MCF 10A (cell line): Measurements from ENCODE around the gene HS3ST6. TPM values are rescaled to one million over a fixed set of nuclear protein-coding genes. Genes with fewer than 3 reads are reported as not detected.

Experiments used
- BruUV-seq: library from RNA; stranded (reverse); fragments of 400-500 nt; replicated peaks from 2 replicates; lab custom pipeline; 2021; lab: Mats Ljungman, UMichigan
- CTCF ChIA-PET: fragments of 300-600 bp; sonication (Branson Sonifier 250); formaldehyde crosslinking; extraction: SDS; loops from one replicate; lab custom pipeline; 2021; ENCODE audit warnings: antibody characterized with exemption, inconsistent platforms; lab: Yijun Ruan, JAX
- POLR2A ChIA-PET: fragments of 300-600, 350-650 bp; sonication (Branson Sonifier 250); formaldehyde crosslinking; extraction: SDS; loops from one replicate; lab custom pipeline; 2020; ENCODE audit warnings: antibody characterized with exemption, inconsistent platforms; lab: Yijun Ruan, JAX
- DNase-seq: peaks from one replicate; pipeline ENCODE4 v3.0.0-alpha.2; 2018; ENCODE audit not compliant: unreplicated experiment
- H3K27ac Mint-ChIP-seq: one replicate; pipeline ENCODE4 v1.8.0; 2022; ENCODE audit warnings: mild to moderate bottlenecking, low read depth, mixed read lengths; ENCODE audit not compliant: unreplicated experiment
- H3K27me3 Mint-ChIP-seq: one replicate; pipeline ENCODE4 v1.8.0; 2022; ENCODE audit warnings: mixed read lengths; ENCODE audit not compliant: insufficient read depth, unreplicated experiment
- H3K36me3 Mint-ChIP-seq: one replicate; pipeline ENCODE4 v1.8.0; 2022; ENCODE audit warnings: mild to moderate bottlenecking, moderate library complexity, mixed read lengths; ENCODE audit not compliant: insufficient read depth, unreplicated experiment
- H3K4me1 Mint-ChIP-seq: one replicate; pipeline ENCODE4 v1.8.0; 2022; ENCODE audit warnings: mixed read lengths; ENCODE audit not compliant: insufficient read depth, unreplicated experiment
- H3K4me3 Mint-ChIP-seq: one replicate; pipeline ENCODE4 v1.8.0; 2022; ENCODE audit warnings: mild to moderate bottlenecking, moderate library complexity, mixed read lengths; ENCODE audit not compliant: unreplicated experiment
- H3K9me3 Mint-ChIP-seq: one replicate; pipeline ENCODE4 v1.8.0; 2022; ENCODE audit warnings: mixed read lengths; ENCODE audit not compliant: unreplicated experiment
- intact Hi-C: fragments of 100-400 bp; cut with micrococcal nuclease; formaldehyde crosslinking; loops from 2 replicates; pipeline ENCODE4 v1.14.1; 2022
- total RNA-seq: library from RNA; stranded (reverse); gene quantifications from 2 replicates; pipeline ENCODE4 v1.2.3, GENCODE V29; 2022
- TF ChIP-seq, protein P1 (sequence below): fragments of 200-600 bp; IDR thresholded peaks from one replicate; pipeline ENCODE4 v1.8.0; 2022; ENCODE audit warnings: antibody characterized with exemption, mild to moderate bottlenecking; ENCODE audit not compliant: unreplicated experiment

The HS3ST6 gene
- total RNA-seq, 1 experiment from 2014 or later = not detected

DNA sequence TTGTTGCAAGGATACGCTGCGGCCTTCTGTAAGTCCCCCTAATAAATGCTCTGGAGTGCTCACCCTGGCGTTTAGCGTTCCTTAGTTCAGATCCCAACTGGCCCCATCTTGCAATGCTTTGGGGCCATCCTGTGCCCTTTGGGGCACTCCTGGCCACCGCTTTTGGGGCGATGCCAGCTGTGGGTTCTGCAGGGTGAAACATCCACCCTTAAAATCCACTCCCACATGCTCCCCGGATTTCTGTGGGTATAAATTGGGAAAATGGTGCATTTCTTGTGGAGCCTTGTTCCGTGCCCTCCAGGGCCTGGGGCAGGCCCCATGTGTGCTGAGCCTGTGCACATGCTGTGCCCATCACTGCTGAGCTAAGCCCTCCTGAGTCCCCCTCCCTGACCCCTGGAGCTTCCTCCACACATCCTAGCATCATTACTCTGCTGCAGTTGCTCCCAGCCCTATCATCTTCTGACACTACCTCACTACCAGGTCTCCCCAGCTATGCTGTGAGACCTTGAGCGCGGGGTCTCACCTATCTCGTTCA, 18.8 kb upstream of the HS3ST6 start:
- intact Hi-C loops = no loop called here
- BruUV-seq = no TSS peak
- Mint-ChIP-seq H3K27me3 (no peaks in the 10 kb centered on the region), H3K4me1 (peaks cover 4% of the 10 kb centered on the region), H3K36me3 (peaks cover 22% of the 10 kb centered on the region), H3K4me3 (no peak overlapping the region), H3K9me3 (no peaks in the 10 kb centered on the region), H3K27ac (no peak overlapping the region)
- TF ChIP-seq, protein P1, sequence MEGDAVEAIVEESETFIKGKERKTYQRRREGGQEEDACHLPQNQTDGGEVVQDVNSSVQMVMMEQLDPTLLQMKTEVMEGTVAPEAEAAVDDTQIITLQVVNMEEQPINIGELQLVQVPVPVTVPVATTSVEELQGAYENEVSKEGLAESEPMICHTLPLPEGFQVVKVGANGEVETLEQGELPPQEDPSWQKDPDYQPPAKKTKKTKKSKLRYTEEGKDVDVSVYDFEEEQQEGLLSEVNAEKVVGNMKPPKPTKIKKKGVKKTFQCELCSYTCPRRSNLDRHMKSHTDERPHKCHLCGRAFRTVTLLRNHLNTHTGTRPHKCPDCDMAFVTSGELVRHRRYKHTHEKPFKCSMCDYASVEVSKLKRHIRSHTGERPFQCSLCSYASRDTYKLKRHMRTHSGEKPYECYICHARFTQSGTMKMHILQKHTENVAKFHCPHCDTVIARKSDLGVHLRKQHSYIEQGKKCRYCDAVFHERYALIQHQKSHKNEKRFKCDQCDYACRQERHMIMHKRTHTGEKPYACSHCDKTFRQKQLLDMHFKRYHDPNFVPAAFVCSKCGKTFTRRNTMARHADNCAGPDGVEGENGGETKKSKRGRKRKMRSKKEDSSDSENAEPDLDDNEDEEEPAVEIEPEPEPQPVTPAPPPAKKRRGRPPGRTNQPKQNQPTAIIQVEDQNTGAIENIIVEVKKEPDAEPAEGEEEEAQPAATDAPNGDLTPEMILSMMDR = no peak
- ChIA-PET CTCF (interaction anchor here (0.7 to 1.3 kb wide), 2 partner anchors 15 to 47 kb away, joined by 3 read pairs; partner anchors contain the start of gene GFER), POLR2A (interaction anchor here (0.6 to 3.2 kb wide), 3 partner anchors 27 to 28 kb away, joined by 3 to 12 read pairs (median 7); partner anchors contain the start of gene RPS2)
- no peak for DNase-seq

DNA sequence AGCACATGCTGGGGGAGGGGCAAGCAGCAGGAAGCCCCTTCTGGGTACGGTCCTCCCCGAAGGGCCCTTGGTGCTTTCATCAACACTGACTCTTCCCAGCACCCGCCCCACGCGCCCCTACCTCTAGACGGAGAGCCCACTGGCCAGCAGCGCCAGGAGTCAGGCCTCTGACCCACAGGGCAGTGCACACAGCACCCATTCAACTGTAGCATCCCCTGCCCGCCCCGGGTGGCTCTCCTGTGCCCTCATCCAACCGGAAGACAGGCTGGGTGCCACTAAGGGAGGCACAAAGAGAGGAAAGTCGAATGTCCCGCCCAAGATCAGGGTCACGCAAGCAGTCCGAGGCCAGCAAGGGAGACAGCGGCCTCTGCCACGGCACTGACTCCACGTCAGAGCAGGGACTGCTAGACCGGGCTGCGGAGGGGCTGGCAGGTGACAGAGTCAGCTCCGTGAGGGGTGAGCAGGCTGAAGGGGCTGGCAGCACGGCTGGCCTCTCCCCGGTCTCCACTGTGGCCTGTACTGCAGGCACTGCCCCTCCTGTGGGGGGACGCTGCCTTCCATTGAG, 15.0 kb upstream of the HS3ST6 start:
- CTCF ChIA-PET = interaction anchor here (7.2 kb wide), 1 partner anchor 67 kb away, joined by 105 read pairs; no protein-coding TSS in a partner anchor
- no peaks in the 10 kb centered on the region for H3K4me1 Mint-ChIP-seq
- no peak overlapping the region for H3K4me3 Mint-ChIP-seq
- POLR2A ChIA-PET = no interaction called here
- DNase-seq = no peak
- BruUV-seq = no TSS peak
- no peaks in the 10 kb centered on the region for H3K9me3 Mint-ChIP-seq
- H3K27me3 Mint-ChIP-seq = no peaks in the 10 kb centered on the region
- TF ChIP-seq, protein P1 = no peak
- peak overlapping the region; percentile 63 for H3K27ac Mint-ChIP-seq
- intact Hi-C loops = no loop called here
- peaks cover 18% of the 10 kb centered on the region for H3K36me3 Mint-ChIP-seq

DNA sequence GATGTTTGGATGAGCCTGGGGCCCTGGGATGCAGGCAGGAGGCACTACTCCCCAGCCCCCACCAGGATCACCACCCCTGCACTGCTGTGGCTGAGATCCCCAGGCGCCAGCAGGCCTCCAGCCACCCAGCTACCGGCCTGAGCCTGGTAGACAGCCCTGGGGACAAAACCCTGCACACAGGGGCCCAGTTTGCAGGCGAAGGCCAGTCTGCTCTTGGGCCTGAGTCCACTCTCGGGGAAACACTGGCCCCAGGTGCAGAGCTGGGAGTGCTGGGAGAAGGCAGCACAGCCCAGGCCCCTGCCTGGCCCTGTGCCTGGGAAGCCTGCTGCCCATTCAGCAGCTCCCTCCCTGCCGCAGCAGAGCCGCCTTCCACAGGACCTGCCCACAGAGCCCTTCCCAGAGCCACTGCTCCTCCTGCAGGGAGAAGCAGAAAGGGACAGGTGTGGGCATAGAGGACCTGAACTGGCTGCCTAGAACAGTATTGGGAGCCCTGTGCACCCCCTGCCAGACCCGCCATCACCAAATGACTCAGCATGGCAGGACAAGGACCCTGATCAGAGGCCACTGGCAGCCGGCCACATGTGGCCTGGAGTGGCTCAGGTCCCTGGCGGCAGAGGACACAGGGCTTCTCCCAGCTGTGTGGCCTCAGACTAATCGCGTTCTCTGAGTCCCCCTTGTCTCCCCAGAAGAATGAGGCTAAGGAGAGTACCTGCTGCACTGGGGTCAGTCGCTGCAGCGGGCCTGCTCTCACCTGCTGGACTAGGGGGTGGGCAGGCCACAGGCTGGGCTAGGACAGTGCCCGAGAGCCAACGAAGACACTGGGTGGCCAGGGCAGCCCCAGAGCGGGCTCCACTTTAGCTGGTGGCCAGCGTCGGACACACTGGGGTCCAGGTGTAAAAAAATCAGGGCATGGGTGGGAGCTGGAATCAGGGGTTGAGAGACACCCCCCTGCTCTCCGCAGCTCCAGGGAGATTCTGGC, 14.1 kb upstream of the HS3ST6 start:
- intact Hi-C loops = no loop called here
- BruUV-seq = no TSS peak
- CTCF ChIA-PET = interaction anchor here (0.7 to 7.2 kb wide), 2 partner anchors 18 to 66 kb away, joined by 3 to 105 read pairs; no protein-coding TSS in a partner anchor

More for the DNA sequence above, 14.1 kb upstream of the HS3ST6 start:
- Mint-ChIP-seq H3K27ac (peak overlapping the region; percentile 63), H3K4me3 (no peak overlapping the region), H3K4me1 (no peaks in the 10 kb centered on the region), H3K36me3 (peaks cover 12% of the 10 kb centered on the region), H3K27me3 (no peaks in the 10 kb centered on the region), H3K9me3 (no peaks in the 10 kb centered on the region)
- DNase-seq = peak; percentile 39
- TF ChIP-seq, protein P1 = peak; percentile 25
- POLR2A ChIA-PET = interaction anchor here (0.7 to 0.9 kb wide), 2 partner anchors 67 to 220 kb away, joined by 3 read pairs; no protein-coding TSS in a partner anchor
